CD4-positive, alpha-beta T cell treated with Interleukin-6 for 4 hours (primary cell): ENCODE data around the gene KLRF2.
"Not testable (repeated sequence)": the region's sequence is repeated elsewhere in the genome, so short reads cannot be mapped to it uniquely, and the experiment has no call there.

Experiments
- DNase-seq: peaks from one replicate; pipeline ENCODE4 v3.0.0-alpha.2; 2020; ENCODE audit warnings: mixed read lengths

KLRF2 gene, protein sequence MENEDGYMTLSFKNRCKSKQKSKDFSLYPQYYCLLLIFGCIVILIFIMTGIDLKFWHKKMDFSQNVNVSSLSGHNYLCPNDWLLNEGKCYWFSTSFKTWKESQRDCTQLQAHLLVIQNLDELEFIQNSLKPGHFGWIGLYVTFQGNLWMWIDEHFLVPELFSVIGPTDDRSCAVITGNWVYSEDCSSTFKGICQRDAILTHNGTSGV

DNA sequence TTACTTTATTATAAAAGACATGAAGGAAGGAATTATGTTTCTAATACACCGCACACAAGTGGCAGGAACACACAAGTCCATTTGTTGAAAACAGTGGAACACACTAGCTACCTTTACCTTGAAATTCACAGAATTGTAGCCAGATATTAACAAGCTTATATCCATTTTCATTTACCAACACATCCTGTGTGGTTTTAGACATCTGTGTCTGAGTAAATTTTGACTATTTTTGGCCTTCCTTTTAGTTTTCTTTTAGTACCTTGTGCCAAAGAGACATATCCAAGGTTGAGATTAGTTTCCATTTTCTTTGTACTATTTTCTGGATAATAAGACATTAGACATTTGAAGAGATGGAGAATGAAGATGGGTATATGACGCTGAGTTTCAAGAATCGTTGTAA is at the start of gene KLRF2:
TSS of gene KLRF2 (plus strand) at position 244 of the 400 bp plus-strand sequence. CDS start at position 351, 107 bp downstream.
- no peak for DNase-seq

DNA sequence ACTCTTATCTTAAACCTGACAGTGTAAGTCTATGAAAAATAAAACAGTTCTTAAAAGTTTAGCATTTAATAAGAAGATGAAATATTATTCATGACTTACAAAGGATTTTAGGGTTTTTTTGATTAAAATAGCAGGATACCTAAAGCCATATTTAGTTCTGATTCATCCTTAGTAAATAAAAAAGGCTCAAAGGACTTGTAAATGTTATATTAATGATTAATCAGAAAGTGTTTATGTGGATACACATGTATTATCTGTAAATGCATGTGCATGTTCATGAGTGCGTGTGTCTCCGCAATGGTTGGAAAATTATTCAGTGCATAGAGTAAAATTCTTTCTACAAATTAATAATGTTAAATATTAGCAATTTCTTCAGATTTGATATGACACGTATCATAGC is 49.6 kb upstream of the KLRF2 start:
- no peak for DNase-seq

- no peak for DNase-seq
These were observed 37.9 kb upstream of the KLRF2 start for GRCh38 chr12:9843407-9843806.

- no peak for DNase-seq
These were observed 32.4 kb upstream of the KLRF2 start for GRCh38 chr12:9848899-9849298.

DNA sequence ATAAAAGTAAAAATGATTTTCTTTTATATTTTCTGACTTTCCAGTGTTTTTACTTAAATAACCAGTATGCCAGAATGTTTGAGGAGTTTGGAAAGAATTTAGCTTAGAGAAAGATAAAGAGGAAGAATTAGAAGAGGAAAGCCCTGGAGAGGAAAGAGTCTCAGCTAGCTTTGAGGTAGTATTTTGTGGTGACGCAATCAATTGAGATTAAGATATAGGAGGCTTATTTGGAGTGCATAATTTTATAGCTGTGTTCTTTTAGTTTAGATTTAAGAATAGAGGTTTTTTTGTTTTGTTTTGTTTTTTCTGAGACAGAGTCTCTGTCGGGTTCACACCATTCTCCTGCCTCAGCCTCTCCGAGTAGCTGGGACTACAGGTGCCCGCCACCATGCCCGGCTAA is 30.2 kb upstream of the KLRF2 start:
- no peak for DNase-seq

- no peak for DNase-seq
These were observed 29.4 kb upstream of the KLRF2 start for GRCh38 chr12:9851927-9852326.

DNA sequence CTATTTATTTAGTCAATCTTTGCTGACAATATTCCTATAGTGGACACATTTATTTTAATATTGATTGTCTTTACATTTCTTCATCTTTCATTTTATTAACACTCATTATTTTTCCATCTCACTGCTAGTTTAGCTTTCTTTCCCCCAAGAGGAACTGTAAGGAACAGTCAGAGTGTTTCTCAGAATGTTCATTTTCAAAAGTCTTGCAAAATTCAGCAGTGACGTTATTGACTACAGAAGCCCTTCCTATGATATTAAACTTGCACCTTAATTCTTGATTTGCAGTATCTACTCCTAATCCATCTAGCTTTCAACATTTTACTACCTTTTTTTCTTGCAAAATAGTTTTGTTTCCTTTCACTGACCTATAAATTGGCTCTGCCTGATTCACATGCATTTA is 25.1 kb upstream of the KLRF2 start:
- DNase-seq, result no peak

GRCh38 chr12:9856894-9857293 is 24.4 kb upstream of the KLRF2 start:
- DNase-seq, result no peak

- no peak for DNase-seq
These were observed 23.2 kb upstream of the KLRF2 start for GRCh38 chr12:9858135-9858534.

DNA sequence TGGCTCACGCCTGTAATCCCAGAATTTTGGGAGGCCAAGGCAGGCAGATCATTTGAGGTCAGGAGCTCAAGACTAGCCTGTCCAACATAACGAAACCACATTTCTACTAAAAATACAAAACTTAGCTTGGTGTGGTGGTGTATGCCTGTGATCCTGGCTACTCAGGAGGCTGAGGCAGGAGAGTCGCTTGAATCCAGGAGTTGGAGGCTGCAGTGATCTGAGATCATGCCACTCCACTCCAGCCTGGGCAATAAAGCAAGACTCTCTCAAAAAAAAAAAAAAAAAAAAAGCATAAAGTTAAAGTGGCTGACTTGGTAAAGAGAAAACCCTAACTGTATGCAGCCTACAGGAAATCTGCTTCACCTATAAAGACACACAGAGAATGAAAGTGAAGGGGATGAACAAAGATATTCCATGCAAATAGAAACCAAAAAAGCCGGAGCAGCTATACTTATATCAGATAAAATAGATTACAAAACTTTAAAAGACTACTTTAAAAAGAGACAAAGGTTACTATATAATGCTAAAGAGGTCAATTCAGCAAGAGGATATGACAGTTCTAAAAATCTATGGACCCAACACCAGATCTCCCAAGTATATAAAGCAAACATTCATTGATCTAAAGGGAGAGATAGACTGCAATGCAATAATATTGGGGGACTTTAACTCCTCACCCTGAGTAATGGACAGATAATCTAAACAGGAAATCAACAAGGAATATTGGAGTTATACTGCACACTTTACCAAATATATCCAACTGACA is 16.2 kb upstream of the KLRF2 start:
- DNase-seq, result peak; percentile 11

GRCh38 chr12:9866860-9867269 is 14.4 kb upstream of the KLRF2 start:
- DNase-seq, result no peak

DNA sequence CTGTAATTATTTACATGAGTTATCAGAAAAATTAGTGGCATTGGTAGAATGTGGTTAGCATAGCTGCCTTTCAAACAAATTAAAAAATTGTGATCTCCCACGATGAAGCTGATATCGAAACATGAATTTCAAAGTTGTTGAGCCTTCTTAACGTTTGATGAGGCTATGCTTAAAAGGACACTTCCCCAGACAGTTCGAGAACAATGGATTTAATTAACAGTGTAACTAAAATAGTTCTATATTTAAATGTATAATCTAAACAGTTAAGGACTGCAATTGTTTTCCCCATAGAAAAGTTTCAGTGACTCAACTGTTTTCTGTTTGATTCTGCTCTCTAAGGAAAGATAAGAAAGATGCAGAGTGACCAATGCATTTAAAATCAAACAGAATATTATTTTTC is 13.8 kb upstream of the KLRF2 start:
- no peak for DNase-seq

DNA sequence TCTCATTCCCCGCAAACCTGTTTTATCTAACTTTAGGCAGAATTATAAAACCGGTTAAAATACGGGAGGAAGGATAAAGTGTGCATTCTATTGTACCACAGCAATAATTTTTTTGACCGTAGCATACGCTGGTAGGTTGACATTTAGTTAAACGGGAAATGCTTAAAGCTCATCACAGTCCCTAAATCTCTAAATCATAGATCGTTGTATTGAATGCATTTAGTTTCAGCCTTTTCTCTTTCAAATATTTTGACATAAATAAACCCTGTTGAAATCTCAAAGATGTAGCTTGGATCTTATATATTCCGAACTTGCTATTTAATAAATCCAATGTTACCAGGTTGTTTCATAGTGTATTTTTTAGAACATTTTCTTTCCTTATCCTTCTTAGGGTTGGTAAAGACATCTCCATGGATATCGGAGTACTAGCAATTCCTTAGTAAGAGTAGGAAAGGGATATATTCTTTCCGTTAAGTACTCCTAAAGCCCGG is 12.9 kb upstream of the KLRF2 start:
- DNase-seq, result no peak

GRCh38 chr12:9868951-9869306 is 12.4 kb upstream of the KLRF2 start:
- no peak for DNase-seq

GRCh38 chr12:9869307-9870161 is 11.8 kb upstream of the KLRF2 start, which contains the start of gene CLEC2B:
Gene CLEC2B, minus strand, starts transcription at chr12:9869354.
- DNase-seq, result peak; percentile 35

DNA sequence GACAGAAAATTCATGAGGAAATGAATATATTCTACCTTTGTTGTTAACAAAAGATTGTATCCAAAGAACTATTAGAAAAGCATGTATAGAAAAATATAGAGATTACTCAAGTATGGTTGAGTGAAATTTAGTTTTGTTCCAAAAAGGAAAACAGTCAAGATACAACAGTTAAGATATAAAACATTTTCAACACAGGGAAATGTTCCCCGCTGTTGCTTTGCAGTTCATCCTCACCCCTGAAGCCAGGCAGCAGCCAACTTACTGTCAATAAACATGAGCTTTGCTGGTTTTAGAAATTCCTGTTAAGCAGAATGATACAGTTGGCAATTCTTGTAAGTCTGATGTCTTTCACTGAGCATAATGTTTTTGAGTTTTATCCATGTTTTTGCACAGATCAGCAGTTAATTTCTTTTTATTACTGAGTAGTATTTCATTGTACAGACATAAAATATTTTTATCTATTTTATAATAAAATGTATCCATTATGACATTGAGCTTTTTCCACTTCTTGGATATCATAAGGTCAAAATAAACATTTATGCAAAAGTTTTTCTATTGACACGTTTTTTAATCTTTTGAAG is 10.9 kb upstream of the KLRF2 start:
- DNase-seq, result peak; percentile 34

DNA sequence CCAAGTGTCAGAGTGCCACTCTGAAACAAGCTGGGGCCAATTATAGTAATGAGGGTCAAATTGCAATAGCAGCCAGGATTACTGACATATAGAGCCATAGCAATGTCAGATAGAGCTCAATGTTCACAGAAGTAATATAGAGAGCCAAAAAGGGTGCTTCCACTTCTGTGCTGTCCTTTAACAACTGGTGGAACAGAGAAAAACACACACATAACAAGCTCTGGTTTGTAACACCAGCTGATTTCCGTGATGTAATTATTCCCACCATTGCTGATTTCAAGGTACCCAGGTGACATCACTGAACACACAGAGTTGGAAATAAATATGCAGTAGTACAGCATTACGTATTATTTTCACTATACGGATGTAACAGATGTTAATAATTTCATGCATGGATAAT is 9.1 kb upstream of the KLRF2 start:
- no peak for DNase-seq

DNA sequence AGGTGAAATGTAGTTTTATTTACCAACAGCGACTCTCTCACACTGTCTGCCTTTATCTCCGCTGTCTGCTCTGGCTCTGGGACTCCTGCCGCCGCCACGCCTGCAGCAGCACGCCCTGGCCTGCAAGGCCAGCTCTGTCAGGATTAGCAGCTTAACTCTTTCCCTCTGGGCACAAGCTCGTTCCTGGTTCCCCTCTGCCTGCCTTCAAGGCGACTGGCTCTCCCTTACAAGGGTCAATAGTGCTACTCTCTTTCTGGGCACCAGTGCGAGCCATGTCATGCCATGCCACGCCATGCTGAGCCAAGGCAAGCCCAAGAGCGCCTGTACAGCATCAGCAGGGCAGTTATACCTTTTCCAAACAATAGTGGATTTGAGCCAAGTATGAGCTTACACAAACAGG is 8.5 kb upstream of the KLRF2 start:
- DNase-seq, result no peak

DNA sequence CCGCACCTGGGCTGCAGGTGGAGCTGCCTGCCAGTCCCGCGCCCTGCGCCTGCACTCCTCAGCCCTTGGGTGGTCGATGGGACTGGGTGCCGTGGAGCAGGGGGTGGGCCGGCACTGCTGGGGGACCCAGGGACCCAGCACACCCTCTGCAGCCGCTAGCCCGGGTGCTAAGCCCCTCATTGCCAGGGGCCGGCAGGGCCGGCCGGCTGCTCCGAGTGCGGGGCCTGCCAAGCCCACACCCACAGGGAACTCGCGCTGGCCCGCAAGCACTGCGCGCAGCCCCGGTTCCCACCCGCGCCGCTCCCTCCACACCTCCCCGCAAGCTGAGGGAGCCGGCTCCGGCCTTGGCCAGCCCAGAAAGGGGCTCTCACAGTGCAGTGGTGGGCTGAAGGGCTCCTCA is 5.2 kb upstream of the KLRF2 start:
- not testable (repeated sequence) for DNase-seq

GRCh38 chr12:9880532-9881078 is 684 bp upstream of the KLRF2 start:
- no peak for DNase-seq

GRCh38 chr12:9881988-9882387 is 699 bp downstream of the KLRF2 start:
- DNase-seq, result no peak

DNA sequence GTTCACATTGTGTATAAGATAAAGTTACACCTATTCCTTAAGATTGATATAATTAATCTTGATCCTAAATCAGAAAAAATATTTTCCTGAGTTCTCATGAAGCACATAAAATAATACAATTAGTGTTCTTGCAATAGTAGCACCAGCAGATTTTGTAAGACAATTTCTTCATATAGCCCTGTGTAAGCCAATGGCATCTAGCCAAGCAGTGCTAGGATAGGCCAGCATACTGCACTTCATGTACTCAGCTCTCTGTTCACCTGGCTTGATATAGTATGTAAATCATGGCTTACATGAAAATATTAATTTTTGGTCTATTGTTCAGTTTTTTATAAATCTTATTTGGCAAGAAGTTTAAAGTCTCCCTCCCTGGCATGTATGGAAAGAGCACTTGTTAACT is 1.9 kb downstream of the KLRF2 start:
- no peak for DNase-seq
